Heart left ventricle (tissue), 16 donors: ENCODE data around the gene TMEM238. TPM values are rescaled to one million over a fixed set of nuclear protein-coding genes. Genes with fewer than 3 reads are reported as not detected.

Experiments
- ATAC-seq, 4 donors: fragments of 200-7000 bp; cut with Tn5 transposase; one replicate each; pipeline ENCODE4 v1.9.1; 2020 to 2022; ENCODE audit warnings: moderate library complexity in 4 of 4, mild to moderate bottlenecking in 3 of 4, moderate number of reproducible peaks in 1 of 4
- DNase-seq, 5 donors: peaks; one replicate each; pipeline ENCODE4 v3.0.0-alpha.2; 2020
- H3K27ac ChIP-seq, 12 donors: fragments of 200-600 bp; sonication (generic) in 4 of 12; one replicate each; pipeline versions ENCODE4 v1.5.0 to v1.8.0; 2016 to 2022; ENCODE audit warnings: mild to moderate bottlenecking in 2 of 12
- H3K27me3 ChIP-seq, 9 donors: fragments of 200-600 bp; sonication (generic) in 2 of 9; one replicate each; pipeline versions ENCODE4 v1.5.1 to v1.8.0; 2016 to 2022; ENCODE audit warnings: mild to moderate bottlenecking in 3 of 9
- H3K36me3 ChIP-seq, 9 donors: fragments of 200-600 bp; sonication (generic) in 2 of 9; one replicate each; pipeline versions ENCODE4 v1.5.0 to v1.8.0; 2018 to 2022; ENCODE audit warnings: mild to moderate bottlenecking in 2 of 9
- H3K4me1 ChIP-seq, 12 donors: fragments of 200-600 bp; sonication (generic) in 4 of 12; one replicate each; pipeline versions ENCODE4 v1.5.0 to v1.8.0; 2016 to 2022; ENCODE audit warnings: mild to moderate bottlenecking in 3 of 12
- H3K4me3 ChIP-seq, 12 donors: fragments of 200-600 bp; sonication (generic) in 4 of 12; one replicate each; pipeline versions ENCODE4 v1.5.0 to v1.8.0; 2017 to 2022; ENCODE audit warnings: mild to moderate bottlenecking in 9 of 12, moderate library complexity in 4 of 12
- H3K9me3 ChIP-seq, 12 donors: fragments of 200-600 bp; sonication (generic) in 4 of 12; one replicate each; pipeline versions ENCODE4 v1.5.0 to v1.8.0; 2016 to 2022; ENCODE audit warnings: mild to moderate bottlenecking in 1 of 12
- POLR2A ChIP-seq, 2 donors: fragments of 450-650 bp; IDR thresholded peaks; one replicate each; pipeline ENCODE4 v1.6.1; 2017; ENCODE audit warnings: antibody characterized with exemption in 2 of 2, mild to moderate bottlenecking in 2 of 2, moderate library complexity in 2 of 2
- WGBS, 4 donors: extraction: QIAGEN DNeasy Blood & Tissue Kit in 2 of 4; methylation state at CpG; one replicate each; pipeline versions ENCODE4 v1.1.5 to v1.1.7; 2013 to 2018; 5-methylcytosine and 5-hydroxymethylcytosine counted together
- intact Hi-C, 10 donors: fragments of 100-400 bp; cut with DNase I; formaldehyde crosslinking; loops; one replicate each; pipeline versions ENCODE4 v1.11.1 to v1.14.2; 2022
- polyA plus RNA-seq, 2 donors: library from polyadenylated mRNA; stranded (reverse); fragments of 200-250 nt; gene quantifications; one replicate each; pipeline ENCODE4 v1.2.3, GENCODE V29; 2013
- total RNA-seq, 9 donors: library from RNA; depleted of rRNA in 2 of 9; stranded (reverse); fragments of >200 nt in 2 of 9; fragmentation: NEBNext Ultra II Directional in 3 of 9; extraction: Animal tissue kit (Norgen Biotek cat#: 25700) in 3 of 9; gene quantifications; one replicate each; pipeline versions ENCODE4 v1.1.0 to v1.2.4, GENCODE V29; 2016 to 2023
- TF ChIP-seq, protein P1 (sequence below), 12 donors: fragments of 200-600 bp; sonication (generic) in 4 of 12; IDR thresholded peaks; one replicate each; pipeline versions ENCODE4 v1.5.0 to v1.8.0; 2018 to 2022; ENCODE audit warnings: antibody characterized with exemption in 12 of 12, mild to moderate bottlenecking in 5 of 12
- donor health status: ischemic (EF 13 %, LVEDD 7.1; RV severe dilation, severe dysfunction).
- donor health status: healthy with polysubstance abuse.
- donor health status: DM: no; HTN: yes; CAD: no.
- donor health status: DM: no; HTN: no; CAD: no.
- donor health status: ischemic (EF 25% LVEDD 6.9; RV normal size, moderate dysfunction).
- donor health status: ischemic (EF 25% LVEDD 5.7; RV mildly dilated, moderate dysfunction).
- donor health status: healthy.
- donor health status: DM: yes; HTN: yes; CAD: no.
- donor health status: ischemic (EF 35%, LVEDD 5.7; RV mildly dilated, moderate dysfunction).
- donor health status: nonischemic (EF 11% LVEDD 7.7; RV severe dilation, severe dysfunction).
- donor health status: DM: yes; HTN: yes; CAD: no.
- donor health status: PGD.
- donor health status: ischemic (EF 29% LVEDD 5.4; RV normal size, mild dysfunction).
- donor health status: nonischemic (EF 23%, LVEDD 6.1; RV moderate dilation, normal function).

TMEM238 gene
- total and polyA plus RNA-seq, 11 donors = 0.35 to 2.2 (median 0.56) TPM; not detected in 4

DNA sequence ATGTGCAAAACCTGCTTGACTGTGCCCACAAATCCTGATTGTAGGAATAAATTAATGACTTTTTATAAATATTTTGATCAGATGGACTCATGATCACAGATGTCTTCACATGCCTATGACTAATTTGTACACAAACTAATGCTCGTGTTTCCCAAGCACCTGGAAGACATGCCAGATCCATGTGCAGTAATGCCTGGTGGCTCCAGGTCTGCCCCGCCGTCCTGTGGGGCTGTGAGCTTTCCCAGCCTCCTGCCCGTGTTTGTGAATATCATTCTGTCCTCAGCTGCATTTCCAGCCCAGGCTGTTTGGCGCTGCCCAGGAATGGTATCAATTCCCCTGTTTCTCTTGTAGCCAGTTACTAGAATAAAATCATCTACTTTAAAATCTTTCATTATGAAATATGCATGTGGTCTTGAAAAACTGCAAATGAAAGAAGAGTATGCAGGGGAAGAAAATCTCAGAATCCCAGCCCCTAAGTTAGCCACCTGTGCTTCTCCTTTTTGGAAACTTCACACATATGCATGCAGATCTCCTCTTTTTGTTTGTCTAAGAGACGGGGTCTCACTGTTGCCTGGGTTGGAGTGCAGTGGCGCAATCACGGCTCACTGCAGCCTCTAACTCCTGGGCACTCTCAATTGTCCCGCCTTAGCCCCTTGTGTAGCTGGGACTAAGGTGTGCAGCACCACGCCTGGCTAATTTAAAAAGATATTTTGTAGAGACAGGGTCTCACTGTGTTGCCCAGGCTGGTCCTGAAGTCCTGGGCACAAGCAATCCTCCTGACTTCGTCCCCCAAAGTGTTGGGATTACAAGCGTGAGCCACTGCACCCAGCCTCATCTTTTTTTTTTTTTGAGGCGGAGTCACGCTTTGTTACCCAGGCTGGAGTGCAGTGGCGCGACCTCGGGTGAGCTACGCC is 7.9 kb upstream of the TMEM238 start:
- H3K36me3 ChIP-seq = peaks cover 0 to 61% (median 48%) of the 10 kb centered on the region in 9 donors
- WGBS, 4 donors = 85 to 90% (median 86%) methylated on average over 18 of the region's 18 CpGs
- ATAC-seq = no peak
- no peaks in the 10 kb centered on the region for H3K27me3 ChIP-seq
- DNase-seq = no peak
- TF ChIP-seq, protein P1, sequence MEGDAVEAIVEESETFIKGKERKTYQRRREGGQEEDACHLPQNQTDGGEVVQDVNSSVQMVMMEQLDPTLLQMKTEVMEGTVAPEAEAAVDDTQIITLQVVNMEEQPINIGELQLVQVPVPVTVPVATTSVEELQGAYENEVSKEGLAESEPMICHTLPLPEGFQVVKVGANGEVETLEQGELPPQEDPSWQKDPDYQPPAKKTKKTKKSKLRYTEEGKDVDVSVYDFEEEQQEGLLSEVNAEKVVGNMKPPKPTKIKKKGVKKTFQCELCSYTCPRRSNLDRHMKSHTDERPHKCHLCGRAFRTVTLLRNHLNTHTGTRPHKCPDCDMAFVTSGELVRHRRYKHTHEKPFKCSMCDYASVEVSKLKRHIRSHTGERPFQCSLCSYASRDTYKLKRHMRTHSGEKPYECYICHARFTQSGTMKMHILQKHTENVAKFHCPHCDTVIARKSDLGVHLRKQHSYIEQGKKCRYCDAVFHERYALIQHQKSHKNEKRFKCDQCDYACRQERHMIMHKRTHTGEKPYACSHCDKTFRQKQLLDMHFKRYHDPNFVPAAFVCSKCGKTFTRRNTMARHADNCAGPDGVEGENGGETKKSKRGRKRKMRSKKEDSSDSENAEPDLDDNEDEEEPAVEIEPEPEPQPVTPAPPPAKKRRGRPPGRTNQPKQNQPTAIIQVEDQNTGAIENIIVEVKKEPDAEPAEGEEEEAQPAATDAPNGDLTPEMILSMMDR (IDR thresholded peaks at IDR 0.05) = no peak
- no peak for TF ChIP-seq POLR2A (IDR thresholded peaks at IDR 0.05)
- intact Hi-C loops = no loop called here
- H3K4me3 ChIP-seq = no peak overlapping the region
- peaks cover 6 to 36% (median 23%) of the 10 kb centered on the region in 12 donors for H3K4me1 ChIP-seq
- no peaks in the 10 kb centered on the region for H3K9me3 ChIP-seq
- no peak overlapping the region for H3K27ac ChIP-seq

DNA sequence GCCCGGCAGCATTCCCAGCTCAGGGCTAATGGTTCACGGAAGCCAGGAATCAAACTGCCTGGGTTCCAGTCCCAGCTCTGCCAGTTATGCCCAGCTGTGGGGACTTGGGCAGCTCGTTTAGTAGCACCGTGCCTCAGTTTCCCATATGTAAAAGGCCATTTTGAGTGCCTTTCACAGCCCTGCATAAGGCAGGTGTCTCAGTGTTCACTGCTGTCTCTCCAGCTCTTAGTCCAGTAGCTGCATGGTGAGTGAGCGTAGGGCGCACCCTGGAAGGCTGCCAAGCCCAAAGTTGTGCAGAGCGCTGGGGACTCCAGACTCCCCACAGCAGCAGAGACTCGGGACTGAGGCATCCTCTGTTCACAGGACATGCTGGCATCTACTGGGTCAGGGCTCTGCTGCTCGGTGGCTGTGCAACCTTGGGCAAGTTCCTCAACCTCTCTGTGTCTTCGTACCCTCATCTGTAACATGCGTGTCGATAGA is 7.1 kb upstream of the TMEM238 start:
- WGBS, 4 donors = 82 to 87% (median 83%) methylated on average over 12 of the region's 12 CpGs
- no peak for ATAC-seq
- intact Hi-C loops = no loop called here
- DNase-seq = peak in 1 of 5 donors; percentile 19
- TF ChIP-seq POLR2A (IDR thresholded peaks at IDR 0.05) = no peak
- TF ChIP-seq, protein P1 (IDR thresholded peaks at IDR 0.05) = no peak
- peaks cover 0 to 65% (median 48%) of the 10 kb centered on the region in 9 donors for H3K36me3 ChIP-seq
- peaks cover 7 to 41% (median 28%) of the 10 kb centered on the region in 12 donors for H3K4me1 ChIP-seq
- no peaks in the 10 kb centered on the region for H3K9me3 ChIP-seq
- no peak overlapping the region for H3K27ac ChIP-seq
- no peak overlapping the region for H3K4me3 ChIP-seq
- no peaks in the 10 kb centered on the region for H3K27me3 ChIP-seq

DNA sequence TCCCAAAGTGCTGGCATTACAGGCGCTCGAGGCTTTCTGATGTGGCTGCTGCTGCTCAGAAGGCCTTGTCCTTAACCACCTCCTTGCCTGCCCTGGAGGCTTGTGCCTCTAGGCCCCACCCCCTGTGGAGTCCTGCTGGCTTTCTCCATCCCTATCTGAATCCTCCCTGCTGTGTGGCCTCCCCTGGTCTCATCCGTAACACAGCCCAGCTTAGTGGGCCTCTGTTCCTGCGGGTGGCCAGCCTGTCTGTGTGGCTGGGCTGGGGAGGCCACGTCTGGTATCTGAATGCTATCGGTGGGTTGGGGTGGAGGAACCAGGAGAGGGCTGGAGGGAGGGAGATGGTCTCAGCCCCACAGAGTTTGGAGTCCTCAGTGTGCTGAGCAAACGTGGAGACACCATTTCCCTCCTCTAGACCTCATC is 6.4 kb upstream of the TMEM238 start:
- Histone ChIP-seq H3K4me3 (no peak overlapping the region), H3K9me3 (no peaks in the 10 kb centered on the region), H3K4me1 (peaks cover 7 to 42% (median 28%) of the 10 kb centered on the region in 12 donors), H3K27ac (no peak overlapping the region), H3K36me3 (peaks cover 0 to 62% (median 48%) of the 10 kb centered on the region in 9 donors), H3K27me3 (no peaks in the 10 kb centered on the region)
- WGBS, 4 donors = 63 to 80% (median 73%) methylated on average over 7 of the region's 7 CpGs
- TF ChIP-seq POLR2A (IDR thresholded peaks at IDR 0.05) = no peak
- TF ChIP-seq, protein P1 (IDR thresholded peaks at IDR 0.05) = no peak
- ATAC-seq = no peak
- DNase-seq = no peak
- intact Hi-C loops = no loop called here
